NOMO-1 treated with DMSO at 0.1 percent for 48 hours (cell line): Measurements from ENCODE around the gene C3orf62.
A peak's percentile ranks its signal among the peaks of the same experiment; 100 is the strongest.
"Not testable (repeated sequence)": the region's sequence is repeated elsewhere in the genome, so short reads cannot be mapped to it uniquely, and the experiment has no call there.

ENCODE experiments used
- DNase-seq: peaks from one replicate; lab custom pipeline; 2025; ENCODE audit not compliant: unreplicated experiment; lab: John Stamatoyannopoulos, UW

The C3orf62 gene

DNA sequence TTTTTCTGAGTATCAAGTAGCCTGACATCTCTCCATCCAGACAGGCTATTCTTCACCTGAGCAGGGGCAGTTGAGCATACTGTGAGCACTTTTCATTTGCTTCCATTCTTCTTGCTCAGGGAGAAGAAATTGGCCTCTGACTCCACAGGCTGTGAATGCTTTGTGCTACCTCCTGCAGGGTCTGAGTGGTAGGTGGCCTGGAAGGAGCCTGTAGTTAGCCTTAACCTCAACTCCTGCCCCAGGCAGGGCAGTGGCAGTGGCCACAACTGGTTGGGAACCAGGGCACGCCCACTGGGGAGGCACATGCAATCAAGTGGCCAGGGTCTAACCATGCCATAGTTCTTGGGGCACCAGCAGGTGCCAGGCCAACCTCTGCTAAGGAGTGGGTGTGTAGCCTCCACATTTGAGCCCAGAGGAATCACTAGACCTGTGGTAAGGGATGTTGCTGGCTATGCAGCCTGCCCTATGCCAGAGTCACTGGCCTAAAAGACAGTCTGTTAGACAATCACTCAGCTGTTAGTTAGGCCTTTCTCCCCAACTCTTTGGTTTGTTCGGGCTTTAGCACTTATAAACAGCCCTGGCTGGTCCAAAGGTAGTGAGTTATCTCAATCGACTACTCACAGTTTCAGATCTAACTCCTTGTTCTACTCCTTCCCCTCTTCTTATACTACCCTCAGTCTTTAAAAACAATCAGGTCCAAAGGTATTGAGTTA lies 7.4 kb downstream of the C3orf62 start:
- DNase-seq: no peak

DNA sequence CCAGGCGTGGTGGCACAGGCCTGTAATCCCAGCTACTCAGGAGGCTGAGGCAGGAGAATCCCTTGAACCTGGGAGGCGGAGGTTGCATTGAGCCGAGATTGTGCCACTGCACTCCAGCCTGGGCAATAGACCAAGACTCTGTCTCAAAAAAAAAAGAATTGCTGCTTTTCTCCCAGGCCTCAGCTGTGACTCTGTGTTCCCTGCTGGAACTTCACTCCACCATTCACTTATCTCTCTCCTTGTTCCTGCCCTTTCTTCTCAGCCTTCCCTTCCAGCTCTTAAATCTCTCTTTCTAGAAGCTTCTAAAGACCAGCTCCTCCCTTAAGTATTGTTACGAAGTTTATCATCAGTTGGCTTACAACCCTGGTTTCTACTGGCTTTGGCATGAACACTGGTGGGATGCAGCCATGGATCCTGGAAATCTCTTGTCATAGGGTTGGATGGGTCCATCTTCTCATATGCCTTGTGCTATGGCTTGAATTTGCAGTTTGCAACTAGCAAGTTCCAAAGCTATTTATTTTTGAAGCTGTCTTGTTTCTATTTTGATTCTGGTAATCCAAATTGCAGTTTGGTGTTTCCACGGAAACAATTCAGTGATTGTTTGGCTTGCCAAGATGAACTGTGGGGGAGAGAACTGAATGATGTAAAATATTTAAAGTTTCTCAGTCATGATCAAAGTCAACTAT lies 10.5 kb downstream of the C3orf62 start:
- no peak for DNase-seq

DNA sequence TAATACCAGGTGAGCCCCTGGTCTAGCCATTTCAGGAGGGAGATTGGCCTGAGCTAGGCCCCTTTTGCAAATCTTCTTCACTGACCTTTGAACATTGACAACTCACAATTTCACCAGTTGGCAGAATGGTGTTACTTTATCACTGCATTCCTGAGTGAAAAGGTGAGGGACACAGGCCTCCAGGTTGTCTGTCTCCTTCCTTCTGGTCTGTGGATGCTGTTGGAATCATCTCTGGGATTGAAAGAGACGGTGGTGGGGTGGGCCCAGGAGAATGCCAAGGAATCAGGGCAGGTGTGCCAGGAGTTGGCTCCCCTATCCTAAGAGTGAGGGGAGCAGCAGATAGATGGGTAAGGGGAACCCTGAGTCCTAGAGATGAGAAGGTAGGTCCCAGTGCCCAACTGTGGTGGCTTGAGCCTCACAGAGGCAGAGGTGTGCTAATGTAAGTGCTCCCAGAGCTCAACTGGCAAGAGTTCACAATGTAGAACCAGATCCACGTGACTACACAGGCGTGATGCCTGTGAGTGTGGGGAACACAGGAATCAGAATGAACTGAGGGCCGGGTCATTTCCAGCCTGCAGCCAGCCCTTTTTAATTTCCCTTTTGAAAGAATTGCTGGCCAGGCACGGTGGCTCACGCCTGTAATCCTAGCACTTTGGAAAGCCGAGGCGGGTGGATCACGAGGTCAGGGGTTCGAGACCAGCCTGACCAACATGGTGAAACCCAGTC lies 11.2 kb downstream of the C3orf62 start:
- DNase-seq: no peak

DNA sequence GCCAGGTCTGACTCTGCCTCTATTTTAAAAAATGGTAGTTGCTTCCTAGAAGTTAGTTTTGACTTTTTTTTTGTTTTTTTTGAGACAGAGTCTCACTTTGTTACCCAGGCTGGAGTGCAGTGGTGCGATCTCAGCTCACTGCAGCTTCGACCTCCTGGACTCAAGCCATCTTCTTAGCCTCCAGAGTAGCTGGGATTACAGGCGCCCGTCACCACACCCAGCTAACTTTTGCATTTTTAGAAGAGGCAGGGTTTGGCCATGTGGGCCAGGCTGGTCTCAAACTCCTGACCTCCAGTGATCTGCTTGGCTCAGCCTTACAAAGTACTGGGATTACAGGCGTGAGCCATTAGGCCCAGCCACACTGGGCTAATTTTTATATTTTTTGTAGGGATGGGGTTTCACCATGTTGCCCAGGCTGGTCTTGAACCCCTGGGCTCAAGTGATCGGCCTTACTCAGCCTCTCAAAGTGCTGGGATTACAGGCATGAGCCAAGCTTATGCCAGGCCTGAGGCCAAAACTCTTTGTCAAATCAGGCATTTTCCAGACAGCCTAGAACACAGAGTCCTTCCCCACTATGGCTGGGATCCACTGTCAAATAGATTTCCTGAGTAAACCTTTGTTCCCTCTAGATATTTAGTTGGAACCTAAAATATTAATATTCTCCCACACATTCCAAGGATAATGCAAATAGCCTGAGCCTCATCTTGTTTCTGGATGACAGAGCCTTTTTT lies 13.7 kb downstream of the C3orf62 start:
- no peak for DNase-seq

DNA sequence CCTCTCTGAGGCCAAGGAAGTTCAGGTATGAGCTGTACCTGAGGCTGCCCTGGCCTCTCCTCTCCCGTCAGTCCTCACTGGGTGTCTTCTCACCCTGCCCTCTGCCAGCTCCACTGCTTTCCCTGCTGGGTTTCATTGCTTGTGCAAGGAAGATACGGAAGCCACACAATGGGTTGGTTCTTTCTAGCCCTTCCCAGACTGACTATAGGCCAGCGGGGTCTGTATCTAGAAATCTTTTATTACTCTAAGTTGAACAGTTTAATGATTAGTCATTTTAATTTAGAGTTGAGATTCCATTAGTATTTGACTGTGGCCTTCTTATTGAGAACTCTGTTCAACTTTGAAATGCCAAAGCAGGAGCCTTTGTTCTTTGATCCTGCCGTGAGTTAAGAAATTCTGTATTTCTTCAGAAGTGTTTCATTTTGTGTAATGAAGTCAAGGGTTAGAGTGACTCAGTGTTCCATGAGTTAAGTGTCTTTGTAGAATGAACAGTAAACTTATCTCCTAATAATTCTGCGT lies 16.2 kb downstream of the C3orf62 start:
- DNase-seq: no peak

DNA sequence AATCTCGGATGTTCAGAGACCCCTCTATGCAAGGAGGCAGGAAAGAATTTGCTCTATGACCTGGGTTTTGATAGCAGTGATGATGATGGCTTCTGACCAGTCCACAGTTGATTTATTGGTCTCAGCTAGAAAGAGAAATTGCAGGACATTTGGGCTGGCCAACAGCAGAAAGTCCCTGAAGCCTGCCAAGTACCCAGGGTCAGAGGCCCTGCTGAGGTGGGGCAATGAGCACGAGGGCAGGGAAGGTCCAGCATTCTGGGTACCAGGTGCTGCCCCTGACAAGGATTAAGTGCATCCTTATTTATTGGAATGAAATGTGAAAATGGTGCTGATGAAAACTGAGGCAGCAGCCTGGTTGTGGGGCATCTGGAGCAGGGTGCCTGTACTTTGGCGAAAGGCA lies 19.8 kb downstream of the C3orf62 start:
- no peak for DNase-seq

DNA sequence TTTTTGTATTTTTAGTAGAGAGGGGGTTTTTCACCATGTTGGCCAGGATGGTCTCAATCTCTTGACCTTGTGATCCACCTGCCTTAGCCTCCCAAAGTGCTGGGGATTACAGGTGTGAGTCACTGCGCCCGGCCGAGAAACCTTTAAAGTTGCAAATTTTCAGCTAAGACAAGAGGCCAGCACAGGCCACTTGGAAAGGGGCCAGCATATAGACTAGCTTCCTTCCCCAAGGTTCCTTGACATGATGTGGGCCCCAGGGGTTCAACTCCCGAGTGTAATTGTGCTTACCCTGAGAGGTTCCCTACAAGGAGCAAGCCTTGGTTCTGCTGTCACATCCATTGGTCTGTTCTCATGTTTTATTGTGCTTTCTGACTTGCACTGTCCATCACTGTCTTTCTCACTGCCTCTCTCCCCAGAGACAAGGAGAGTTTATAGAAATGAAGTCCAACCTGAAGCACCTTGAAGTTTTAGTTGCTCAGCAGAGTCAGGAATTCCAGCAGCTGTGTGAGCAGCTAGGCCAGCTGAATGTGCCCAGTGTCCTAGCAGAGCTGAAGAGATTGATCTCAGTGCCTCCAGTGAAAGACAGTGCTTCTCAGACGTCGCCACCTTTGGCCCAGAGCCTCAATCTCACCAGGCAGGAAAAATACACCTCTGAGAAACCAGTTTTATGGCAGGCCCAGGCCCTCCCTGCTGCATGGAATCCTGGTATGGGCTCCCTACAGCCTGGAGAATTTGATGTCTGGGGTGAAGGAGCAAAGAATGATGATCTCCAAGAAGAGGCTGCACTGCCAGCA lies 21.1 kb downstream of the C3orf62 start:
- DNase-seq: no peak

DNA sequence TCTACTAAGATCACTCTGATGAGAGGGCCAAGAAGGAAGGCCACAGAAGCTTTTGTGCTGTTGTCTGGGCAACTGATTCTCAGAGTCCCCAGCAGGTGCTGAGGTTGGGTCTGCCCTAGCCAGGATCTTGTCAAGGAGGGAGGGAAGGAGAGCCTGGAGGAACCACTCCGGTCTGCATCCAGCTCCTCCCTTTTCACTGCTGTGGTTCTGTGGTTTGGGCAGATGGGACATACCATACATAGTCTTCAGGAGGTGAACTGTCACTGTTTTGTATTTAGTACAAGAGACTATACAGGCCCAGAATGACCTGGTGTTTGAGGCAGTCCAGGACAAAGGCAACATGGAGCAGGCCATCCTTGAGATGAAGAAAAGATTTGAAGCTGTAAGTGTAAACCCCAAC lies 21.9 kb downstream of the C3orf62 start:
- no peak for DNase-seq

DNA sequence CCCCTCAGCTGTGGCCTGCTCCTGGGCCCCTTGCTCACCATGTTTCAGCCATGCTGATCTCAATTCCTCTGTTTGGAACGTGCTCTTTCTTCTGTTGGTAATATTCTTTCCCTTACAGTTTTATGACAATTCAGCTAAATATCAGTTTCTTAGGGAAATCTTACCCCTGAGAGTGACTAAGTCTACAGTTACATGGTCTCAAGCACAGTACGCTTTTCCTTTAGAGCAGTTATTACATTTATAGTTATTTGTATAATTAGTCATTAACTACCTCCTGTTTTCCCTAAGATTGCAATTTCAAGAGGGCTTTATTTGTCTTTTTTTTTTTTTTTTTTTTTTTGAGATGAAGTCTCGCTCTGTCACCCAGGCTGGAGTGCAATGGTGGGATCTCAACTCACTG lies 23.5 kb downstream of the C3orf62 start:
- no peak for DNase-seq

DNA sequence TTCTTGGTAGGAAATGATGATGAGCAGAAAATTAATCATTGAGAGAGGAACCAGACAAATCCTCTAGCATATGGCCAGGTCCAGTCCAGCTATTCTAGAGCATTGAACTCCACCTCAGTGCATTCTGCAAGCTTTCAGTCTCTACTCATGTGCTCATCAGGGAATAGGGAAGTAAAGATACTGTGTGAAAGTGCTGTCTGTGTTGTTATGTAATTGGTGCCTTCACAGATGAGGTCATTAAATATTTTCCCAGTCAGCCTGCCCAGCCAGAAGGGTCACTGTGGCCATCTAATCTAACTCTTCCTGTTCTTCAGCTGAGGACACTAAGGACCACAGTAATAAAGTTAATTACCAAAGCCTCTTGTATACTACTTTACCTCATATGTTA lies 28.2 kb downstream of the C3orf62 start:
- peak; percentile 94 for DNase-seq

DNA sequence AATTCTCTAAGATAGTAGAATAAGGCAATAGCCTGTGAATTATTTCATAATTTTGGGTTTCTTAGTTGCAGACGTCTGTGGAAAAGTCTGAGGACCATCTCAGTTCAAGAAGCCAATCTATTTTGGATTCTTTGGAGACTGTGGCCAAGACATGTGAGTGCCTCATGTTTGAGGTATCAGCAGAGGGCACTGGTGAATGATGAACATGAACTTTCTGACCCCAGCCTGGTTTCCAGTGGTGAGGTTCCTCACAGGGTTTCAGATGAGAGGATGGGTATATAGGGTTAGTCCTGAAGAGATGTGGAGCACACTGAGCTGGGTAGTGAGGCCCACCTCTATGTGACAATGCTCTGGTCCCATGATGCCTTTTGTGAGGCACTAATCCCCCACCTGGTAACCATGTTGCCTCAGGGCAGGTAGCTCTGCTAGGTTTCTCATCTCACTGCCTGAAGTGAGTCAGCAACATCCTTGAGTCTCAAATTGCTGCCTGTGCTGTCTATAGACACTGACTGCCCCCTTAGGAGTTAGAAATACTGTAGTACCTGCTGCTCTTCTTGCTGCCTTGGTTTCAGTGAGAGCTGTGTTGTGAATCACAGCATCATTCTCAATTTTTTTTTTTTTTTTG lies 32.3 kb downstream of the C3orf62 start:
- DNase-seq: no peak

DNA sequence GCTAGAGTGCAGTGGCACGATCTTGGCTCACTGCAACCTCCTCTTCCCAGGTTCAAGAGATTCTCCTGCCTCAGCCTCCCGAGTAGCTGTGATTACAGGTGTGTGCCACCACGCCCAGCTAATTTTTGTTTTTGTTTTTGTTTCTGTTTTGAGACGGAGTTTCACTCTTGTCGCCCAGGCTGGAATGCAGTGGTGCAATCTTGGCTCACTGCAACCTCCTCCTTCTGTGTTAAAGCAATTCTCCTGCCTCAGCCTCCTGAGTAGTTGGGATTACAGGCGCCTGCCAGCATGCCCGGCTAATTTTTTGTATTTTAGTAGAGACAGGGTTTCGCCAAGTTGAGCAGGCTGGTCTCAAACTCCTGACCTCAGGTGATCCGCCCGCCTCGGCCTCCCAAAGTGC lies 36.9 kb downstream of the C3orf62 start:
- not testable (repeated sequence) for DNase-seq

DNA sequence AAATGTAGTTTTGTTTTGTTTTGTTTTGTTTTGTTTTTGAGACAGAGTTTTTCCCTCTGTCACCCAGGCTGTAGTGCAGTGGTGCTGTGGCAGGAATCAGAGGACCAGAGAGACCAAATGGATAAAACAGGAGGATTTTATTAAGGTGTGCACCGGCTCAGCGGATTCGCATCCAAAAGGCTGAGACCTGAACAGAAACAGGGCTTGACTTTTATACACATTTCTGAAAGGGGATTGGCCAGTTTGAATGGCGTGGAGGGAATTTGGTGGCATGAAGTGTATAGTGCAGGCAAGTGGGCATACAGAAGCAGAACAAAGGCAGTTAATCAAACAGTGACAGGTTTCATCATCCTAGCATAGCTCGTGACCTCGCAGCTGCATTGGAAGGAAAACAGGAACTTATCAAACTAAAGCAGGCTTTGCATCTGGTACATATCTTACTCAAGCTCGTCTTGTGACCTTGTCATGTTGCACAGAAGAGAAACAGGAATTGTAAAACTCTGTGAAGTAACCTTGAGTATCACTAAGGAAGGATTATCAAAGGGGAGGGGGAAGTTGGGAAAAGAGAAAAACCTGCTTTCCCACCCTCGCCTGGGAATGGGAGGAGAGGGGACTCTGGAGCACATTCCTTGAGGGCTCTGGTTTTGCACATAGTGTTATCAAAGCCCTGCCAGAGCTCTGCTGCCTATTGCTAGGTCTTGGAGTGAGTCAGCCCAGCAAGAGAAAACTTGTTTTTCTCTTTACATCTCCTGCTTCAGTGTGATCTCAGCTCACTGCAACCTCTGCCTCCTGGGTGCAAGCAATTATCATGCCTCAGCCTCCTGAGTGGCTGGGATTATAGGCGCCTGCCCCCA lies 38.5 kb downstream of the C3orf62 start:
- DNase-seq: peak; percentile 98

DNA sequence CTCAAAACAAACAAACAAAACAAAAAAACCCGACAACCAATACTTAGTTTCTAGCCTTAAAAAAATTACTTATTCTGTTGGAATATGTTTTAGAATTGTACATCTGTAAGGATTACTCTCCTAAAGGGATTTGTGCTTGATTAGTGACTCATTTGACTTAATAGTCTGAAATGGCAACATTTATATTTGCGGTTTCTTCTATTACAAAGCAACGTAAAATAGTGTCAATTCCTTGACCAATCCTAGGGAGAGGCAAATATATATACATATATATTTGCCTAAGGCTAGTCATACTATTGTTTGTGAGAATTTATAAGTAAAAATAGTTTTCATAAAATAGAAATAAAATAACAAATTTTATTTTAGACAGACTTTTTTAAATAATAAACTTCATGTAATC lies 39.7 kb downstream of the C3orf62 start:
- no peak for DNase-seq

DNA sequence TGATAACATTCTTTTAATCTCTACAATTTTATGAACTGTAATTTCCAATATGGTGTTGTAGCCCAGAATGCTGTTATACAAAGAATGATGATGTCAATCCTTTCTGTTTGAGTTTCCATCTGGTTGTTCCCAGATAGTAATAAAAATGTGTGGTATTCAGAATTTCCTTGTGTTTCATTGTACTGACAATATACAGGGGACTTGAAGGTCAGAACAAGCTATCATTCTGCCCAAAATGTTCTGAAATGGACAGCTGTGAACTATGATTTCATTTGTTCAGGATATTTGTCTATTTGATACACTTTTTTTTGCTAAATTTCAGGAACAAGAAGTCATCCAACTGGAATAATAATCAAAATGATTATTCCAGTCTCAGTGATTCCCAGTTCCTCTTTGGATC lies 40.8 kb downstream of the C3orf62 start:
- no peak for DNase-seq

DNA sequence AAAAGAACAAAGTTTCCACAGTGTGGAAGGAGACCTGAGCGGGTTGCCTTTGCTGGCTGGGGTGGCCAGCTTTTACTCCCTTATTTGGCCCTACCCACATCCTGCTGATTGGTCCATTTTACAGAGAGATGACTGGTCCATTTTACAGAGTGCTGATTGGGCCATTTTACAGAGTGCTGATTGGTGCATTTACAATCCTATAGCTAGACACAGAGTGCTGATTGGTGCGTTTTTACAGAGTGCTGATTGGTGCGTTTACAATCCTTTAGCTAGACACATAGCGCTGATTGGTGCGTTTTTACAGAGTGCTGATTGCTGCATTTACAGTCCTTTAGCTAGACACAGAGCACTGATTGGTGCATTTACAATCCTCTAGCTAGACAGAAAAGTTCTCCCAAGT lies 48.2 kb downstream of the C3orf62 start:
- not testable (repeated sequence) for DNase-seq

DNA sequence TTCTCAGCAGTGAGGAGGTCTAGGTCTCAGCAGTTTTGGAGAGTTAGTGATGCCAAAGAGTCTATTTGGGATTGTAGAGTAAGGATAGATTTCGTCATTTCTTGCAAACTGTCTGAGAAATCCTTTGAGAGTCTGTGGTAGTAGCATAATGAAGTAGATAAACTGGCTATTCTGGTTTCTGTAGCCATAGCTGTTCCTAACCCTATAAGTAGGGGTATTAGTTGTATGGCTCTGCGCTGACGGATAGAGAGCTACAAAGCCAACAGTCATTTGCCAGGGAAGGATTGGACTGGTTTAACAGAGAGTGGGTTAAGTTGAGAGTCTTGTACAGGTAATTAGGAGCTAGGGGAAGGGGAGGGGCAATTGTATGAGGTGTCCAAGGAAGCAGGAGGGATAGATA lies 55.0 kb downstream of the C3orf62 start:
- DNase-seq: no peak

DNA sequence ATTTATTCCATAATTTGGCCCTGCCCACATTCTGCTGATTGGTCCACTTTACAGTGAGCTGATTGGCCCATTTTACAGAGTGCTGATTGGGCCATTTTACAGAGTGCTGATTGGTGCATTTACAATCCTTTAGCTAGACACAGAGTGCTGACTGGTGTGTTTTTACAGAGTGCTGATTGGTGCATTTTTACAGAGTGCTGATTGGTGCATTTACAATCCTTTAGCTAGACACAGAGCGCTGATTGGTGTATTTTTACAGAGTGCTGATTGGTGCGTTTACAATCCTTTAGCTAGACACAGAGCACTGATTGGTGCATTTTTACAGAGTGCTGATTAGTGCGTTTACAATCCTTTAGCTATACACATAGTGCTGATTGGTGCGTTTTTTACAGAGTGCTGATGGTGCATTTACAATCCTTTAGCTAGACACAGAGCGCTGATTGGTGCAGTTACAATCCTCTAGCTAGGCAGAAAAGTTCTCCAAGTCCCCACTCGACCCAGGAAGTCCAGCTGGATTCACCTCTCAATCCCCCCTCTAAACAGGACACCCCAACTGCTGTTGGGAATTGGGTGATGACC lies 56.0 kb downstream of the C3orf62 start:
- not testable (repeated sequence) for DNase-seq

DNA sequence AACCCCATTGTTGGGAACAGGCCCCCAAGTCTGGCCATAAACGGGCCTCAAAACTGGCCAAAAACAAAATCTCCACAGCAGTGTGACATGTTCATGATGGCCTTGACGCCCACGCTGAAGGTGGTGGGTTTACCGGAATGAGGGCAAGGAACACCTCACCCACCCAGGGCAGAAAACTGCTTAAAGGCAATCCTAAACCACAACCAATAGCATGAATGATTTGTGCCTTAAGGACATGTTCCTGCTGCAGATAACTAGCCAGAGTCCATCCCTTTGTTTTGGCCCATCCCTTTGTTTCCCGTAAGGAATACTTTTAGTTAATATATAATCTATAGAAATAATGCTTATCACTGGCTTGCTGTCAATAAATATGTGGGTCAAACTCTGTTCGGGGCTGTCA lies 57.9 kb downstream of the C3orf62 start:
- no peak for DNase-seq
